Activated B cell treated with CpG ODN at 0.5 μM for 24 hours (primary cell): Measurements from ENCODE around the gene ATG16L2. TPM values are rescaled to one million over a fixed set of nuclear protein-coding genes. Genes with fewer than 3 reads are reported as not detected.

Source experiments
- ATAC-seq: fragments of 200-7000 bp; cut with Tn5 transposase; one replicate; pipeline ENCODE4 v1.10.0; 2021; ENCODE audit warnings: low read depth, mild to moderate bottlenecking, moderate library complexity
- CTCF ChIA-PET: fragments of 350-600 bp; sonication (Branson Sonifier 250); formaldehyde crosslinking; loops from one replicate; lab custom pipeline; 2021; ENCODE audit warnings: antibody characterized with exemption; lab: Charles Lee
- POLR2A ChIA-PET: fragments of 350-600 bp; sonication (Branson Sonifier 250); formaldehyde crosslinking; loops from one replicate; lab custom pipeline; 2021; ENCODE audit warnings: antibody characterized with exemption; lab: Charles Lee
- DNase-seq: peaks from one replicate; pipeline ENCODE4 v3.0.0; 2022
- H3K27ac Mint-ChIP-seq: one replicate; pipeline ENCODE4 v1.8.0; 2020; ENCODE audit warnings: mixed read lengths
- H3K27me3 Mint-ChIP-seq: one replicate; pipeline ENCODE4 v1.8.0; 2021; ENCODE audit warnings: mixed read lengths
- H3K36me3 Mint-ChIP-seq: one replicate; pipeline ENCODE4 v1.8.0; 2021; ENCODE audit warnings: low read depth, mixed read lengths
- H3K4me1 Mint-ChIP-seq: one replicate; pipeline ENCODE4 v1.8.0; 2021; ENCODE audit warnings: mixed read lengths
- H3K4me3 Mint-ChIP-seq: one replicate; pipeline ENCODE4 v1.8.0; 2020; ENCODE audit warnings: mild to moderate bottlenecking, mixed read lengths
- H3K9me3 Mint-ChIP-seq: one replicate; pipeline ENCODE4 v1.8.0; 2020; ENCODE audit warnings: mixed read lengths
- intact Hi-C: fragments of 100-400 bp; cut with micrococcal nuclease; formaldehyde crosslinking; loops from one replicate; pipeline ENCODE4 v1.15.1; 2024
- total RNA-seq: library from RNA; stranded (reverse); gene quantifications from 2 replicates; pipeline ENCODE4 v1.2.3, GENCODE V29; 2022
- TF ChIP-seq, protein P1 (sequence below): fragments of 200-600 bp; IDR thresholded peaks from one replicate; pipeline ENCODE4 v1.8.0; 2022; ENCODE audit warnings: antibody characterized with exemption, mild to moderate bottlenecking

The ATG16L2 gene
- total RNA-seq, 1 donor from 2014 or later: 96.7 TPM

DNA sequence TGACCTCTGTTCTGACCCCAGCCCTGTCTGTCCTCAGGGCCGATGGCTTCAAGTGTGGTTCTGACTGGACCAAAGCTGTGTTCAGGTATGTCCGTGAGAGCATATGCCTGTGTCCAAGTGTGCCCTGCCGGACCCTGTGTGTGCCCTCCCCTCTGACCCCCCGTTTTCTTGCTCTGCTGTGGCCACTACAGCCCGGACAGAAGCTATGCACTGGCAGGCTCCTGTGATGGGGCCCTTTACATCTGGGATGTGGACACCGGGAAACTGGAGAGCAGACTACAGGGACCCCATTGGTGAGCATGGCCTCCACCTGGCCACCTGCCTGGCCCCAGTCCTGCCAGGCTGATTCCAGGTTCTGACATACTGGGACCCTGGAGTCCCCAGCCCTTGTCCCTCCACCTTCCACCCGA, 14.5 kb downstream of the ATG16L2 start:
- DNase-seq (no peak), ATAC-seq (no peak)
- Mint-ChIP-seq H3K27me3 (no peaks in the 10 kb centered on the region), H3K4me3 (no peak overlapping the region), H3K4me1 (peaks cover 32% of the 10 kb centered on the region), H3K27ac (peak overlapping the region; percentile 73), H3K36me3 (peaks cover 59% of the 10 kb centered on the region), H3K9me3 (no peaks in the 10 kb centered on the region)
- intact Hi-C loops: loop anchor here (10.0 kb wide), 1 partner anchor 556 kb away; no protein-coding TSS in a partner anchor
- POLR2A ChIA-PET: interaction anchor here (0.6 to 1.7 kb wide), 4 partner anchors 13 to 476 kb away, joined by 3 to 8 read pairs (median 4); no protein-coding TSS in a partner anchor
- CTCF ChIA-PET: interaction anchor here (1.2 to 5.9 kb wide), 2 partner anchors 103 to 349 kb away, joined by 3 to 75 read pairs; no protein-coding TSS in a partner anchor
- TF ChIP-seq, protein P1, sequence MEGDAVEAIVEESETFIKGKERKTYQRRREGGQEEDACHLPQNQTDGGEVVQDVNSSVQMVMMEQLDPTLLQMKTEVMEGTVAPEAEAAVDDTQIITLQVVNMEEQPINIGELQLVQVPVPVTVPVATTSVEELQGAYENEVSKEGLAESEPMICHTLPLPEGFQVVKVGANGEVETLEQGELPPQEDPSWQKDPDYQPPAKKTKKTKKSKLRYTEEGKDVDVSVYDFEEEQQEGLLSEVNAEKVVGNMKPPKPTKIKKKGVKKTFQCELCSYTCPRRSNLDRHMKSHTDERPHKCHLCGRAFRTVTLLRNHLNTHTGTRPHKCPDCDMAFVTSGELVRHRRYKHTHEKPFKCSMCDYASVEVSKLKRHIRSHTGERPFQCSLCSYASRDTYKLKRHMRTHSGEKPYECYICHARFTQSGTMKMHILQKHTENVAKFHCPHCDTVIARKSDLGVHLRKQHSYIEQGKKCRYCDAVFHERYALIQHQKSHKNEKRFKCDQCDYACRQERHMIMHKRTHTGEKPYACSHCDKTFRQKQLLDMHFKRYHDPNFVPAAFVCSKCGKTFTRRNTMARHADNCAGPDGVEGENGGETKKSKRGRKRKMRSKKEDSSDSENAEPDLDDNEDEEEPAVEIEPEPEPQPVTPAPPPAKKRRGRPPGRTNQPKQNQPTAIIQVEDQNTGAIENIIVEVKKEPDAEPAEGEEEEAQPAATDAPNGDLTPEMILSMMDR: no peak

DNA sequence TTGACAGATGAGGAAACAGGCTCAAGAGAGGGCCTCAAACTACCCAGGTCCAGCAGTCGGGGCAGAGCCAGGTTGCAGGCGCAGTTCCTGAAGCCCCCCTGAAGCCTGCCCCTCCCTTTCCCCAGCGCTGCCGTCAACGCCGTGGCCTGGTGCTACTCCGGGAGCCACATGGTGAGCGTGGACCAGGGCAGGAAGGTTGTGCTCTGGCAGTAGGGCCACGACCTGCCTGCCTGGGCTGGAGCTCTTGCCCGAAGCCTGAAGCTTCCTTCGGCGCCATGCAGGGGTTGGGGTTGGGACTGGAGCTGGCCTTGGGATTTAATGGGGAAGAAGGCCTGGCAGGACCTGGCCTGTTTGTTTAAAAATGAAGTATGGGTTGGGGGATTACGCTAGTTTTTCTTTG, 15.0 kb downstream of the ATG16L2 start:
- DNase-seq: no peak
- TF ChIP-seq, protein P1: no peak
- CTCF ChIA-PET: interaction anchor here (5.9 kb wide), 1 partner anchor 349 kb away, joined by 75 read pairs; no protein-coding TSS in a partner anchor
- peak overlapping the region; percentile 41 for H3K27ac Mint-ChIP-seq
- no peaks in the 10 kb centered on the region for H3K9me3 Mint-ChIP-seq
- no peaks in the 10 kb centered on the region for H3K27me3 Mint-ChIP-seq
- intact Hi-C loops: loop anchor here (10.0 kb wide), 1 partner anchor 556 kb away; no protein-coding TSS in a partner anchor
- peaks cover 30% of the 10 kb centered on the region for H3K4me1 Mint-ChIP-seq
- H3K36me3 Mint-ChIP-seq: peaks cover 63% of the 10 kb centered on the region
- POLR2A ChIA-PET: interaction anchor here (0.6 to 2.1 kb wide), 5 partner anchors 13 to 476 kb away, joined by 4 to 8 read pairs (median 4); no protein-coding TSS in a partner anchor
- no peak for ATAC-seq
- H3K4me3 Mint-ChIP-seq: no peak overlapping the region

DNA sequence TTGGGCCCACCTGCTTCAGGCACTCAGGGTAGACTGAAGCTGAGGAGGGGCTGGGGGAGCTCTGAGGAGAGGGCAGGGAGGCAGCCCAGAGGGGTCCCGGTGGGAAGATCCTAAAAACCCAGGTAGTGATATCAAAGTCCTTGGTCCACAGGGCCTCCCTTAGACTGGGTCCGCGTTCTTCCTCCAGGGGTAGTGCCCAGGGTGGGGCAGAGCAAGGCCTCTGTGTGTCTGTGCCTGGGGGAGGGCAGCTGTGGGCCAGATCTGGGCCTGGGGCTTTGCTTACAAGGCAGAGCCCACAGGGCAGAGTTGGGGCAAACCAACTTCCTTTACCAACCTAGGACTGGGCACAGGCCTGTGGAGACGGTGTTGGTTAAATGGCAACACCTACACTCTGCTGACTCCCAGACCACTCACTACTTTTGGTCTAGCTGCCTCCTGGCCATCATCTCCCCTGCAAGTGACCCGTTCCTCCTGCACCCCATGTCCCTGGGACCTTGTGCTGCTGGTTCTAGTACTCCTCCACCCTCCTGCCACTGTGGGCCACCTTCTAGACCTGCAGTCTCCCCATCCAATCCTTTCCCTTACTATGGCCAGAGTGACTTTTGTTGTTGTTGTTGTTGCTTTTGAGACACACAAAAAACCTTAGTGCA, 15.8 kb downstream of the ATG16L2 start:
- ATAC-seq (no peak), DNase-seq (no peak)
- Mint-ChIP-seq H3K27ac (peak overlapping the region; percentile 41), H3K36me3 (peaks cover 66% of the 10 kb centered on the region), H3K4me1 (peaks cover 24% of the 10 kb centered on the region), H3K9me3 (no peaks in the 10 kb centered on the region), H3K4me3 (no peak overlapping the region), H3K27me3 (no peaks in the 10 kb centered on the region)
- ChIA-PET CTCF (interaction anchor here (0.7 to 5.9 kb wide), 2 partner anchors 45 to 348 kb away, joined by 3 to 75 read pairs; no protein-coding TSS in a partner anchor), POLR2A (interaction anchor here (0.8 to 2.1 kb wide), 3 partner anchors 14 to 105 kb away, joined by 4 to 5 read pairs (median 4); no protein-coding TSS in a partner anchor)
- TF ChIP-seq, protein P1: no peak
- intact Hi-C loops: loop anchor here (2.0 to 10.0 kb wide), 2 partner anchors 313 to 555 kb away; partner anchors contain the start of gene FCHSD2

DNA sequence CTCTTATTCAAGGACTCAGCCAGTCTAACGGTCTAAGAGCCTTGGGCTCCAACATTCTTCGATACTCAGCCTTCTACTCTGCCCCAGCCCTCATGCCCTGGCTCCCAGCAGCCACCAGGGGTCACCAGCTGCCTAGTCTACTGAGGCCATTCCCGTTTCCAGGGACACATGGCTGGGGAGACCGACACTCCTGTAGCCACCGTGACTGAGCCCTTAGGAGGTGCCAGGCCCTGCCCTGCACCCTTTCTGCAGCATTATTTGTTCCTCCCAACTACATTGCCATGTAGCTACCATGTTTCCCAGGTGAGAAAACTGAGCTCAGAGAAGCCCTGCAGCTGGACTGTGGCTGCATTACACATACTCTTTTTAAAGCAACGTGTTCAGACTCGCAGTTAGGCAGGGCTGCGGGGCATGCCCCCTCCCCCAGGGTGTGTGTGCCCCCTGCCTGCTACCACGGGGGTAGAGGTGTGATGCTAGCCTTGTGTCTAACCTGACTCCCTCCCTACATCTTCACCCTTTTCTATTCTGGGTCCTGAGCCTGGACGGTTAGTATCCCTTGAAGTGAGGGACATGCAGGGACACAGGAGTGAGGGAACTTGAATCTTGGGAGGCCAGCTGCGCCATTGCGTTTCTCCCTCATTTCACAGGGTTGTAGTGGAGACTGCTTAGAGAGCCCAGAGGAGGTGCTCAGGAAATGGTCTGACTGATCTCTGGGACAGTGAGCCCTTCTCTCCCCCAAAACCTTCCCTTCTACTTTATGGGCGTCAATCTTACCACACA, 17.5 kb downstream of the ATG16L2 start:
- H3K36me3 Mint-ChIP-seq: peaks cover 77% of the 10 kb centered on the region
- H3K4me3 Mint-ChIP-seq: no peak overlapping the region
- POLR2A ChIA-PET: interaction anchor here (0.6 to 2.8 kb wide), 7 partner anchors 9 to 109 kb away, joined by 3 to 8 read pairs (median 4); no protein-coding TSS in a partner anchor
- H3K9me3 Mint-ChIP-seq: no peaks in the 10 kb centered on the region
- intact Hi-C loops: loop anchor here (1.0 to 2.0 kb wide), 4 partner anchors 311 to 458 kb away; partner anchors contain the start of gene FCHSD2
- H3K4me1 Mint-ChIP-seq: peaks cover 24% of the 10 kb centered on the region
- DNase-seq (no peak), ATAC-seq (peak; percentile 65)
- H3K27me3 Mint-ChIP-seq: no peaks in the 10 kb centered on the region
- CTCF ChIA-PET: interaction anchor here (0.7 to 5.9 kb wide), 21 partner anchors 8 to 459 kb away, joined by 3 to 75 read pairs (median 4); partner anchors contain the start of gene FCHSD2
- peak overlapping the region; percentile 80 for H3K27ac Mint-ChIP-seq
- TF ChIP-seq, protein P1: peak; percentile 30
